ENCODE data around the gene KRTAP10-2. TPM values are rescaled to one million over a fixed set of nuclear protein-coding genes. Genes with fewer than 3 reads are reported as not detected.
"Not testable (repeated sequence)": the region's sequence is repeated elsewhere in the genome, so short reads cannot be mapped to it uniquely, and the experiment has no call there.

Gene KRTAP10-2
- total RNA-seq, 1 experiment from 2014 or later = not detected

DNA sequence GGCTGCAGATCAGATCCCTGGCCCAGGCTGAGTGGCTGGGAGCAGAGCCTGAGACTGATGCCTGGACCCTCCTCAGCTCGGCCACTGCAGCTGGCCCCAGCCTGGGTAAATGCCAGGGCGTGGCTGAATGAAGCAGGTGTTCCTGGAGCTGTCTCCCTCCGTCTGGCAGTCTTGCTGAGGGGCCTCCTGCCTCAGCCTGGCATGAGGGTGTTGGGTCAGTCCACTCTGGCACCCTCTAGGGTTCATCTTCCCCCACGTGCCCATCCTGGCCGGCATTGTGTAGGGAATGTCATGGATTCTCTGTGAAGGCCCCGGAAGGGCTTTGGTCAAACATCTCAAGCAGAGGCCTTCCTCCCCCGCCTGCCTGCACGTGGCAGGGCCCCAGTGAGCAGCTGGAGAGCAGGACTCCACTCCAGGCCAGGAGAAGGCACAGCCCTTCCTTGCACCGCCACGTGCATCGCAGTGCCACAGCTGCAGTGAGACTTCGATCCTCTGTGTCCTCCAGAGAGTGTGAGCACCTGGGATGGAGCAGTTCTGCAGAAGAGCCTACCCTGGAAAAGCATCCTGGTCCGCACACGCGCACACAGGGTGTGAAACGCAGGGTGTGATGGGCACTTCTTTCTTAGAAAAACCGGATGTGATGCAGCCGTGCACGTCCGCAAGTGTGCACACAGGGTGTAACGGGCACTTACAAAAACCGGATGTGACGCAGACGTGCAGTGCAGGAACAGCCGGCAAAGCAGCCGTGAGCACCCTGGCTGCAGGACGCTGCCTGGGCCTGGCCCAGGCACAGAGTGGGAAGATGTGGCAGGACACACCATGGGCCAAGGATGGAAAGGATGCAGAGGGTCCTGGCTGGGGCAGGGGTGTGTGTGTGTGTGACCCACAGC lies 17.6 kb upstream of the KRTAP10-2 start:
- no peak for DNase-seq (ENCODE audit: extremely low read depth, low read depth)

DNA sequence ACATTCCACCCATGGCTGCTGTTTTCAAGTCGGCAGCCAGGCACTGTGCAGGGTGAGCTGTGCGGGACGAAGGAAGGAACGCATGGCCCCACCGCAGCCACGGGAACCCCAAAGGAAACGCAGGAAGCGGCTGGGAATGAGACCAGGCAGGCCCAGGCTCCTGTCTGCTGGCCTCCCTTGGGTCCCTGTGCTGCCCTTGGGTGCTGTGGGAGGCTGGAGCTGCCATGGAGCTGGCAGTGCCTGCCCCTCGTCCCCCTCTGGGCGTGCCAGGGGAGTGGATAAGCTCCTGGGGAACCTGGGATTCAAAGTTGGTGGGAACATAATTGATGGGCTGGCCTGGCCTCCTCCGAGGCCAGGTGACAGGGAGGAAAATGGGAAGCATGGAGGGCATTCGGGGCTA lies 17.0 kb upstream of the KRTAP10-2 start:
- DNase-seq (ENCODE audit: extremely low read depth, low read depth) = no peak

DNA sequence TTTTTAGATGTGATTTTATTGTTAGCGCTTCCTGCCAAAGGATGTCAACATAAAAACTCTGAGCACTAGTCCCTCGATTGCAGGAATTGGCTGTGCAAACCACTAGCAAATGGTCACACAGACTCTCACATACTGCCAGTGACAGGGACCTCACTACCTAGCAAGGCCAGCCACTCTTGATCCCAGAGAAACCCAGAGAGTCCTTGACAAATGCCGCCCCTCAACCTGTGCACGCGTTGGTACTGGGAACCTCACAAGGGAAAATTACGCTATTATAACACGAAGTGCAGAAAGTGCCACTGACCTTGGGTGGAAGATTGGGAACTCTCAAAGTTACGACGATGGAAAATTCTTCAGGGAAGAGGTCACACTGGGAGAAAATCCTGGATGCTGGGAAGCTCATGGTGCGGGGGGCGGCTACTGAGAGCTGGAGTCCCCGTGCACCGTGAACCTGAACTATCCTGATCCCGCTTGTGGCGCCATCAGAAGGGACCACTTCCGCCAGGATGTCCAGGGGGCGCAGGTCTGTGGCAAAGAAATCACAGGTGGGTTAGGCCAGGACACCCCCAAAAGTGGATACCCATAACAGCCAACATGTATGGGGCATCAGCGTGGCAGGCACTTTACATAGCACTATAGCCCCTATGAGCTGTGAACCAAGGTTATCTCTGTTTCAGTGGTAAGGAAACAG lies 16.3 kb upstream of the KRTAP10-2 start:
- no peak for DNase-seq (ENCODE audit: extremely low read depth, low read depth)

DNA sequence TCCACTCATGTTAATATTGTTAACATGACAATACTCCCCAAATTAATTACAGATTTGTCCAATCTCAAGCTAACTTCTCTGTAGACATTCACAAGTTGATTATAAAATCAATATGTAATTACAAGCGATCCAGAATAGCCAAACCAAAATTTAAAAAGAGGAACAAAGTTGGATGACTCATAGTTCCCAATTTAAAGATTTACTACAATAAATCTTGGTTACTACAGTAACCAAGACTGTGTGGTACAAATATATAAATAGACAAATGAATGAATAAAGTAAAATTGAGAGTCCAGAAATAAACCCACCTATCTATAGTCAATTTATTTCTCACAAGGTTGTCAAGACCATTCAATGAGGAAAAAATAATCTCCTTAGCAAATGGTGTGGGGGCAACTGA lies 15.1 kb upstream of the KRTAP10-2 start:
- no peak for DNase-seq (ENCODE audit: extremely low read depth, low read depth)

DNA sequence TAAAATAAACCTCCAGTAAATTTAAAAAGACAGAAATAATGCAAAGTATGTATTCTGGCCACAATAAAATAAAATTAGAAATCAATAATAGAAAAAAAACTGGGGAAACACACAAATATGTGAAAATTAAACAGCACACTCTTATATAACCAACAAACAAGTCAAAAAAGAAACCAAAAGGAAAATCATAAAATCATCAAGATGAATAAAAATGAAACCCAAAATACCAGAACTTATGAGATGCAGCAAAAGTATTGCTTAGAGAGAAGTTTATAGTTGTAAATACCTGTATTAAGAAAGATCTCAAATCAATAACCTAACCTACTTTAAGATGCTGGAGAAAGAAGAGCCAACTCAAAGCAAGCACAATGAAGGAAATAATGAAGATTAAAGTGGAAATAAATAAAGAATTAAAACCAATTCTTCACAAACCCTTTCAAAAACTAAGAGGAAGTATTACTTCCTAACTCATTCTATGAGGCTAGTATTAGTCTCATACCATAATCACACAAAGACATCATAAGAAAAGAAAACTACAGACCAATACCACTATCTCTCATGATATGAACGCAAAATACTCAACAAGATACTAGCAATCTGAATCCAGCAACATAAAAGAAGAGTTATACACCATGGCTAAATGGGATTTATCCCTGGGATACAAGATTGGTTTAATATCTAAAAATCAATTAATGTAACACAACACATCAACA lies 13.7 kb upstream of the KRTAP10-2 start:
- DNase-seq (ENCODE audit: extremely low read depth, low read depth) = no peak

DNA sequence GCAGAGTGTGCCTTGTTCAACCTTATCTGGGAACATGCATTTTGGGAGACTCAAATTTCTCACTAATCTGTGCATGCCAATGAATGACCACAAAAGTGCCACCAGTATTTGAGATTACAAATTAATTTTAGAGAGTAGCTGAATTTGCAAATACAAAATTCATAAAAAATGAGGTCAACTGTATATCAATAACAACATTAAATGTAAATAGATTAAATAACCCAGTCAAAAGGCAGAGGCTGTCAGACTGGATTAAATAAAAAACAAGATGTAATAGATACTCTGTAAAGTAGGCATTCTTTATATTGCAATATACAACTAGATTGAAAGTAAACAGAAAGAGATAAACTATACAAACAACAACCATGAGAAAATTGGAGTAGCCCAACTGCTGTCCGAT lies 12.8 kb upstream of the KRTAP10-2 start:
- no peak for DNase-seq (ENCODE audit: extremely low read depth, low read depth)

DNA sequence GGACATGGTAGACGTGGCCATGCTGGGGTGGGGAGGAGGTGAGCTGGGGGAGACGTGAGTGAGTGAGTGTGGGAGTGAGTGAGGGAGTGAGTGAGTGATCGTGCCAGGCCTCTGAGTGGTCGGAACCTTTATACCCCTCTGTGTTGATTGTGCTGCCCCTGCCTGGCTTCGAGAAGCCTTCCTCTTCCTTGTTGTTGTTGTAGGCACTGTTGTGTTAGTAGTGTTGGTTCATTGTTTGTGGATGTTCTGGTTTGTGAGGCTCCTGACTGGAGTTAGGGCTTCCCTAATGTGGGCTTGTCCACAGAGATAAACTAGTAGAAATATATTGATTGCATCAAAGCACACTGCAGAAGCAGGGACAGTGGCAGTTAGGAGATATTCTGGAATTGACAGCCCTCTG lies 7.4 kb upstream of the KRTAP10-2 start, which contains the start of gene KRTAP10-3:
KRTAP10-3 (minus strand) TSS at position 101 of the 400 bp plus-strand sequence; CDS start at position 21, 80 bp downstream.
- no peak for DNase-seq (ENCODE audit: extremely low read depth, low read depth)

DNA sequence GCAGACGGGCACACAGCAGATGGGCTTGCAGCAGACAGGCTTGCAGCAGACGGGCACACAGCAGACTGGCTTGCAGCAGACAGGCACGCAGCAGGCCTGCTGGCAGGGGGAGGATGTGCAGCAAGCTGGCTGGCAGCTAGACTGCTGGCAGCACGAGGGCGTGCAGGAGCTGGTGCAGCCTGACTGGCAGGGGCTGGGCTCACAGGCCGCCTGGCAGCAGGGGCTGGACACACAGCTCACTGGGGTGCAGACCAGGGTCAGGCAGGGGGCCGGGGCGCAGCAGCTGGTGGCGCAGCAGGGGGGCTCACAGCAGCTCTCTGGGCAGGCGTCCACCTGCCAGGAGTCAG lies 7.0 kb upstream of the KRTAP10-2 start:
- DNase-seq (ENCODE audit: extremely low read depth, low read depth) = not testable (repeated sequence)

DNA sequence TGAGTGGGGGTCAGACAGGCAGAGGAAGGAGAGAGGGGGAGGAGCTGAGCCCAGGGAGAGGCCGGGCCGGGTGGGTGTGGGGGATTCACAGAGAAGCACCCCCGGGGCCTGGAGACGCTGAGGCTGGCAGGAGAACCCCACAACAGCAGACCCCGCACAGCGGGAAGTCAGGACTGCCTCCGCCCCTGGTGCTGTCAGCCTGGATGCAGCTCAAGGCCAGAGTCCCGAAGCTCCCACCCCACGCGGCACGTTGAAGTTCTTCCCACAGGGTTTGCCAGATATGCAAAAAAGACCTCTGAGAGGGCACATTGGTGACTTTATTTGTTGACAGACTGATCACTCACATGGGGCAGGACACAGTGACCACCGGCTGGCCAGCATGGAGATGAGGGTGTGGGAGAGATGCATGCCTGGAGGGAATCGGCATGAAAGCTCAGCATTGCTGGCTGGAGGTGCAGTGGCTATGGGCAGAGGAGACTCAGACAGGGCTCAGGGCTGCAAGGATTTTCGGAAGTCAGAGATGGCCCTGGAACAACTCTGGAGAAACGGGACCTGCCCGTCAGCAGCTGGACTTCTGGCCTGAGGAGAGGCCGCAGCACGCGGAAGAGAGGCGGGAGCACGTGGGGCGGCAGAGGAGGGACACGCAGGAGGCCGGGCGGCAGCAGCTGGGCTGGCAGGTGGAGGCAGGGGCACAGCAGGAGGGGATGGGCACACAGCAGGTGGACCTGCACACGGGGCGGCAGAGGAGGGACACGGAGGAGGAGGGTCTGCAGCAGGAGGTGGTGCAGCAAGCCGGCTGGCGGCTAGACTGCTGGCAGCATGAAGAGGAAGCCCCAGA lies 6.4 kb upstream of the KRTAP10-2 start:
- DNase-seq (ENCODE audit: extremely low read depth, low read depth) = no peak

DNA sequence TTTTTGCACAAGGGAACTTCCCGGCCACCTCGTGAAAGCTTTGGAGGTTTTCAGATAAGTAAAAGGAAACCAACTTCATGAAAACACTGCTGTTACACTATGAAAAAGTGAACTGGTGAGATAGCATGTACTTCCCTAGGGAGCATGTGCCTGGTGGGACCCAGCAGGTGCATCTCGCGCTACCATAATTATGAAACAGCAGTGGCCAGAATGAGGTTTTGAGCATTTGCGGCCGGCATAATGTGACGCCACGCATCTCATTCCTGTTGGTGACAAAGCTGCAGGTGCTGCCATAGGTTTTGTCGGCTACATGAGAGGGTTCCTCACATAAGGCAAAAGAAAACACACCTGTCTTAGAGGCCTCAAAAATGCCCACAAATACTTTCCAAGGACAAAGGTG lies 5.6 kb upstream of the KRTAP10-2 start:
- DNase-seq (ENCODE audit: extremely low read depth, low read depth) = no peak

GRCh38 chr21:44555200-44555875 lies 4.0 kb upstream of the KRTAP10-2 start:
- no peak for DNase-seq (ENCODE audit: extremely low read depth, low read depth)

- DNase-seq (ENCODE audit: extremely low read depth, low read depth) = no peak
Measured at GRCh38 chr21:44552681-44553080, 1.4 kb upstream of the KRTAP10-2 start.

DNA sequence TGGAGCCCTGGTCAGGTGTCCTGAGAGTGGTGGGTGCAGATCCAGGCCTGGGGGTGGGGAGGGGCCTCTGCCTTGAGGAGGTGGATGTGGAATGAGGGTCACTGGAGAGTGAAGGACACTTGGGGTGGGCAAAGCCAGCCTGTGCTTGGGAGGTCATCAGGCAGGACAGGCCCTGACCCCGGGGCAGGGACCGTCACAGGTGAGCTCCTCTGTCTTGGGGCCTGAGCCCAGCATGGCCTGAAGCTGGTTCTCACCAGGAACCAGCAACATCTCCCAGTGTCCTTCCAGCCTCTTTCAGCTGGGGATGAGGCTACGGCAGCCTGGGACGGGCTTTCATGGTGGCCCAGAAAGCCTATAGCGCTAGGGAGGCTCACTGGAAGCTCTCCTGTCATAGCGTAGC lies 831 bp upstream of the KRTAP10-2 start:
- no peak for DNase-seq (ENCODE audit: extremely low read depth, low read depth)

DNA sequence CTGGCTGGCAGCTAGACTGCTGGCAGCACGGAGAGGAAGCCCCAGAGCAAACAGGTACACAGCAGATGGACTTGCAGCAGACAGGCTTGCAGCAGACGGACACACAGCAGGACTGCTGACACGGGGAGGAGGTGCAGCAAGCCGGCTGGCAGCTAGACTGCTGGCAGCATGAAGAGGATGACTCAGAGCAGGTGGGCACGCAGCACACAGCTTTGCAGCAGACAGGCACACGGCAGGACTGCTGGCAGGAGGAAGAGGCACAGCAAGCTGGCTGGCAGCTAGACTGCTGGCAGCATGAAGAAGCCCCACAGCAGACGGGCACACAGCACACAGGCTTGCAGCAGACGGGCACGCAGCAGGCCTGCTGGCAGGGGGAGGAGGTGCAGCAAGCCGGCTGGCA lies 498 bp downstream of the KRTAP10-2 start:
- DNase-seq (ENCODE audit: extremely low read depth, low read depth) = no peak

GRCh38 chr21:44550285-44550684 lies 1.0 kb downstream of the KRTAP10-2 start:
- not testable (repeated sequence) for DNase-seq (ENCODE audit: extremely low read depth, low read depth)

DNA sequence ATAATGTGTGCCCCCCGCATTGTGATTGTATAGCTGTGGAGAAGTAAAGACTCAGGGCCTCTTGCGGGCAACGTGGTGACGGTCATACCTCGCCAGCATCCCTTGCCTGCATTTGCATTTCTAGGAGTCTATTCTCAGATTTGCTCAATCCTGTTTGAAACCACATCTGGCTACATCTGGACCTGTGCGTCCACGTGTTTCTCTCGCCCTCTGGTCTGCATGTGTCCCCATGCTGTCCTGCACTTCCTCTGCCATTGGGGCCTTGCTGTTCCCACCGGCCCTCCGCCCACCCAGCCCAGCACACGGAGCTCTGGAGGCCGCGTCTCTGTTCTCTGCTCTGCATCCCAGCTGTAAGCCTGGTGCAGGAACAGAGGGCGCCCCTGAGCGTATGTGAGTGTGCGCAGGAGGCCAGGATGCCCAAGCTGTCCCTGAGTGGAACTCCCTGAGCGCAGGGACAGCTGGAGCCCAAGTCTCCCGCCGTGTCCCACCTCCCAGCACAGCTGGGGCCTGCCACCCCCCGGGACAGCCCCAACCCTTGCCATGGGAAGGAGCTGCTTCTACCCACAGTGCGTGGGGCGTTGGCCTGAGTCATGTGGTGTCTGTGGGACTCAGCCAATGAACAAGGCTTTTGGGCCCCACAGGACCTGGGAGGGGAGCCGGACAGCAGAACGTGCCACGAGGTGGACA lies 1.6 kb downstream of the KRTAP10-2 start:
- DNase-seq (ENCODE audit: extremely low read depth, low read depth) = no peak

GRCh38 chr21:44548922-44549321 lies 2.4 kb downstream of the KRTAP10-2 start:
- DNase-seq (ENCODE audit: extremely low read depth, low read depth) = no peak

DNA sequence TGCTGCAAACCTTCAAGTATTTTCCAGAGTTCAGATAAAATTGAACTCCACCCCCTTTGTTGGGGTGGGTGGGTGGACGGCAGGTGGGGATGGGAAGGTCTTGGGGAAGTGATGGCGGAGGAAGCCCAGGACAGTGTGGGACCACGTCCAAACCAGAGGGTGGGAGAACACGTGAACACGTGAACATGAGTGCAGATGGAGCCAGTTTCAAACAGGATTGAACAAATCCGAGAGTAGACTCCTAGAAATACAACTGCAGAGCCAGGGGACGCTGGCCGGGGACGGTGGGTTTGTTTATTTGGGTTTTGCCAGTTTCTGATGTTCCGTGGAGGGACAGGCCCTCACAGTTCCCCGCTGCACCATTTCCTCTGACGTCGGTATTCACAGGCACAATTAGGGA lies 2.9 kb downstream of the KRTAP10-2 start:
- no peak for DNase-seq (ENCODE audit: extremely low read depth, low read depth)

GRCh38 chr21:44547656-44548331 lies 3.5 kb downstream of the KRTAP10-2 start:
- no peak for DNase-seq (ENCODE audit: extremely low read depth, low read depth)
